PC-3 (cell line): Measurements from ENCODE around the gene RCOR1. TPM values are rescaled to one million over a fixed set of nuclear protein-coding genes. Genes with fewer than 3 reads are reported as not detected.
A peak's percentile ranks its signal among the peaks of the same experiment; 100 is the strongest.

Source experiments
- ATAC-seq: fragments of 200-7000 bp; cut with Tn5 transposase; 2 replicates; pipeline ENCODE4 v1.9.1; 2020; ENCODE audit warnings: mild to moderate bottlenecking, moderate library complexity
- Bru-seq: library from RNA; stranded (reverse); fragments of 400-500 nt; gene quantifications from one replicate; lab custom pipeline; 2021; lab: Mats Ljungman, UMichigan
- BruChase-seq, 2 experiments: library from RNA; stranded (reverse); fragments of 400-500 nt; gene quantifications; one replicate each; lab custom pipeline; 2021; lab: Mats Ljungman, UMichigan
- BruUV-seq: library from RNA; stranded (reverse); fragments of 400-500 nt; replicated peaks from 2 replicates; lab custom pipeline; 2021; lab: Mats Ljungman, UMichigan
- CTCF ChIA-PET: fragments of 300-600 bp; sonication (Branson Sonifier 250); formaldehyde crosslinking; loops from one replicate; lab custom pipeline; 2022; ENCODE audit warnings: antibody characterized with exemption; lab: Charles Lee
- POLR2A ChIA-PET: fragments of 300-600 bp; sonication (Branson Sonifier 250); formaldehyde crosslinking; loops from one replicate; lab custom pipeline; 2022; ENCODE audit warnings: antibody characterized with exemption; ENCODE audit not compliant: unreplicated experiment; lab: Charles Lee
- DNase-seq: peaks from one replicate; pipeline ENCODE4 v3.0.0-alpha.2; 2015
- H2AFZ ChIP-seq: fragments of 300-600 bp; sonication (generic); 2 replicates; pipeline ENCODE4 v1.6.0; 2016; ENCODE audit warnings: antibody characterized with exemption, low read length
- H3F3A ChIP-seq: fragments of 300-600 bp; sonication (generic); one replicate; pipeline ENCODE4 v1.6.0; 2017; ENCODE audit warnings: antibody characterized with exemption, low read length, control low read depth, mild to moderate bottlenecking; ENCODE audit not compliant: unreplicated experiment
- H3K27ac ChIP-seq: fragments of 300-600 bp; sonication (generic); 2 replicates; pipeline ENCODE4 v1.5.1; 2016; ENCODE audit warnings: mild to moderate bottlenecking, low read length
- H3K27me3 ChIP-seq: fragments of 300-600 bp; sonication (generic); 2 replicates; pipeline ENCODE4 v1.6.1; 2016; ENCODE audit warnings: low read length, mixed read lengths
- H3K36me3 ChIP-seq: fragments of 300-600 bp; sonication (generic); 2 replicates; pipeline ENCODE4 v1.6.1; 2016; ENCODE audit warnings: low read depth, mixed run types, low read length, mixed read lengths
- H3K4me1 ChIP-seq: fragments of 300-600 bp; sonication (generic); 2 replicates; pipeline ENCODE4 v1.5.1; 2016; ENCODE audit warnings: low read length; ENCODE audit not compliant: insufficient read depth
- H3K4me2 ChIP-seq: fragments of 300-600 bp; sonication (generic); 2 replicates; pipeline ENCODE4 v1.6.0; 2016; ENCODE audit warnings: low read length
- H3K4me3 ChIP-seq: fragments of 300-600 bp; sonication (generic); 2 replicates; pipeline ENCODE4 v1.5.1; 2016; ENCODE audit warnings: mild to moderate bottlenecking, low read length, mixed read lengths
- H3K79me2 ChIP-seq: fragments of 300-600 bp; sonication (generic); 2 replicates; pipeline ENCODE4 v1.6.1; 2017; ENCODE audit warnings: low read length, mixed read lengths
- H3K9ac ChIP-seq: fragments of 300-600 bp; sonication (generic); 2 replicates; pipeline ENCODE4 v1.6.0; 2016; ENCODE audit warnings: mild to moderate bottlenecking, low read length
- H3K9me2 ChIP-seq: fragments of 300-600 bp; sonication (generic); replicated peaks from 2 replicates; pipeline ENCODE4 v1.6.1; 2016; ENCODE audit warnings: mixed run types, low read length, mixed read lengths
- H3K9me3 ChIP-seq: fragments of 300-600 bp; sonication (generic); 2 replicates; pipeline ENCODE4 v1.6.1; 2016; ENCODE audit warnings: low read length, mixed read lengths
- H4K20me1 ChIP-seq: fragments of 300-600 bp; sonication (generic); 2 replicates; pipeline ENCODE4 v1.6.1; 2016; ENCODE audit warnings: low read length, mixed read lengths
- EZH2 ChIP-seq: fragments of 300-600 bp; sonication (generic); IDR thresholded peaks from one replicate; pipeline ENCODE4 v1.6.1; 2017; ENCODE audit warnings: antibody characterized with exemption, mild to moderate bottlenecking, low read length; ENCODE audit not compliant: unreplicated experiment
- EZH2phosphoT487 ChIP-seq: fragments of 300-600 bp; sonication (generic); IDR thresholded peaks from 2 replicates; pipeline ENCODE4 v1.6.1; 2018; ENCODE audit warnings: mild to moderate bottlenecking, antibody characterized with exemption, low read length, borderline replicate concordance
- intact Hi-C: fragments of 100-400 bp; cut with micrococcal nuclease; formaldehyde crosslinking; loops from 2 replicates; pipeline ENCODE4 v1.9.0; 2023
- long read RNA-seq: library from polyadenylated mRNA; unstranded; transcript quantifications from one replicate; pipeline ENCODE4 v2.0.0, GENCODE V29; 2021; ENCODE audit not compliant: unreplicated experiment
- total RNA-seq: library from RNA; depleted of rRNA; stranded (reverse); fragments of >200 nt; gene quantifications from 2 replicates; pipeline ENCODE4 v1.2.3, GENCODE V29; 2014; rRNA removed
- TF ChIP-seq, protein P1 (sequence below): fragments of 300-600 bp; sonication (generic); conservative IDR thresholded peaks from 2 replicates; pipeline ENCODE4 v1.5.1; 2017; ENCODE audit warnings: antibody characterized with exemption, low read depth, mild to moderate bottlenecking, low read length

The RCOR1 gene
- total RNA-seq (22.2 and 23.4 TPM in 2 replicates), Bru-seq, nascent RNA (percentile 96 among the genes with signal in this experiment), BruChase-seq, experiment 1, labeled RNA remaining after a 6-hour chase (percentile 89 among the genes with signal in this experiment), BruChase-seq, experiment 2, labeled RNA remaining after a 2-hour chase (percentile 89 among the genes with signal in this experiment)
- long read RNA-seq, full-length matches to known transcripts, result 18 of 64 reads
- long read RNA-seq, partial matches to known transcripts, result 12 of 64 reads
- long read RNA-seq, other reads (novel, unspliced or antisense), result 34 of 64 reads

DNA sequence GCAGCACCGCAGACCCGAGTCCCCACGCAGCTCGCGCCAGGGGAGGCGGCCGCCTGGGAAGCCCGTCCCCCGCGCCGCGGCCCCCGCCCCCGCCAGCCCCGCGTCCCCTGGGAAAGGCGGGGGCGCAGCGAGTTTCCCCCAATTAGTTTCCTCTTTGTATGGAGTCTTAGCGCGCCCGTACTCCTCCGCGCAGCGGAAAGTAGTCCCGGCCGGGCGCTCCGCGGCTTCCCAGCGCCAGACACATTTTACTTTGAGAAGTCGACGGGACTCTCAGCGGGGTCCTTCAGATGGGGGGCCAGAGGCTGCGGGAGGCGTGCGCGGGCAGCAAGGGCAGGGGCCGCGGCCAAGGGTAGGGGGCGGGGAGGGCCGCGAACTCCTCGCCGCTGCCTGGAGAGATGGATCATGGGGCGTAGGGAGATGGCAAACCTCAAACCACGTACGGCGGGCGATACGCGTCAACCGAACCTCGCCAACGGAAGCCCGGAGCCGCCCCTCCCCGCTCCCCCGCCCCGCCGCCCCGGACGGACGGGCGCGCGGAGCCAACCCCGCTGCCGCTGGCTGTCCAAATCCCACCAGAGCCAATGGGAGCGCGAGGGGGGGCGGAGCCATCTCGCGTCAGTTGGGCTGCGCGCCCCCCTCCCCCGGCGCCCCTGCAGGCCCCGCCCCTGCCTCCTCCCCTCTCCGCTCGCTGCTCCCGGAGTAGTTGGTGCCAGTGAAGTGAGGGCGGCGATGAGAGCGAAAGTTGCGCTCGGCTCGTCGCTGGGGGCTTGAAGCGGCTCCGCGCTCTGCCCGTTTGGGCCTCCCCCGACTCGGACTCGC is at the start of gene RCOR1:
TSS of gene RCOR1 (plus strand) at position 706 of the 819 bp plus-strand sequence. CDS start 238 bp downstream, outside the sequence.
- ATAC-seq (peak; percentile 76), DNase-seq (peak; percentile 97)
- BruUV-seq, result no TSS peak
- TF ChIP-seq EZH2phosphoT487 (no peak), EZH2 (no peak)
- TF ChIP-seq, protein P1, sequence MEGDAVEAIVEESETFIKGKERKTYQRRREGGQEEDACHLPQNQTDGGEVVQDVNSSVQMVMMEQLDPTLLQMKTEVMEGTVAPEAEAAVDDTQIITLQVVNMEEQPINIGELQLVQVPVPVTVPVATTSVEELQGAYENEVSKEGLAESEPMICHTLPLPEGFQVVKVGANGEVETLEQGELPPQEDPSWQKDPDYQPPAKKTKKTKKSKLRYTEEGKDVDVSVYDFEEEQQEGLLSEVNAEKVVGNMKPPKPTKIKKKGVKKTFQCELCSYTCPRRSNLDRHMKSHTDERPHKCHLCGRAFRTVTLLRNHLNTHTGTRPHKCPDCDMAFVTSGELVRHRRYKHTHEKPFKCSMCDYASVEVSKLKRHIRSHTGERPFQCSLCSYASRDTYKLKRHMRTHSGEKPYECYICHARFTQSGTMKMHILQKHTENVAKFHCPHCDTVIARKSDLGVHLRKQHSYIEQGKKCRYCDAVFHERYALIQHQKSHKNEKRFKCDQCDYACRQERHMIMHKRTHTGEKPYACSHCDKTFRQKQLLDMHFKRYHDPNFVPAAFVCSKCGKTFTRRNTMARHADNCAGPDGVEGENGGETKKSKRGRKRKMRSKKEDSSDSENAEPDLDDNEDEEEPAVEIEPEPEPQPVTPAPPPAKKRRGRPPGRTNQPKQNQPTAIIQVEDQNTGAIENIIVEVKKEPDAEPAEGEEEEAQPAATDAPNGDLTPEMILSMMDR, result no peak
- Histone ChIP-seq H3K27ac (peak within 1 kb of the TSS; percentile 91), H4K20me1 (peaks cover 26% of the 10 kb centered on the region), H3K9ac (peak within 1 kb of the TSS; percentile 93), H3F3A (peaks cover 4% of the 10 kb centered on the region), H3K4me2 (peak within 1 kb of the TSS; percentile 97), H3K9me2 (no peaks in the 10 kb centered on the region), H3K4me1 (peaks cover 21% of the 10 kb centered on the region), H3K9me3 (no peaks in the 10 kb centered on the region), H3K27me3 (no peaks in the 10 kb centered on the region), H3K79me2 (peaks cover 43% of the 10 kb centered on the region), H3K36me3 (0 out of 2 replicates have a peak, but pooled peaks cover 6% of the 10 kb centered on the region), H2AFZ (peak within 1 kb of the TSS; percentile 93), H3K4me3 (peak within 1 kb of the TSS; percentile 94)
- ChIA-PET POLR2A (interaction anchor here (1.4 kb wide), 1 partner anchor 68 kb away, joined by 4 read pairs; no protein-coding TSS in a partner anchor), CTCF (no interaction called here)
- intact Hi-C loops, result loop anchor here (1.0 to 5.0 kb wide), 2 partner anchors 68 to 100 kb away; no protein-coding TSS in a partner anchor

DNA sequence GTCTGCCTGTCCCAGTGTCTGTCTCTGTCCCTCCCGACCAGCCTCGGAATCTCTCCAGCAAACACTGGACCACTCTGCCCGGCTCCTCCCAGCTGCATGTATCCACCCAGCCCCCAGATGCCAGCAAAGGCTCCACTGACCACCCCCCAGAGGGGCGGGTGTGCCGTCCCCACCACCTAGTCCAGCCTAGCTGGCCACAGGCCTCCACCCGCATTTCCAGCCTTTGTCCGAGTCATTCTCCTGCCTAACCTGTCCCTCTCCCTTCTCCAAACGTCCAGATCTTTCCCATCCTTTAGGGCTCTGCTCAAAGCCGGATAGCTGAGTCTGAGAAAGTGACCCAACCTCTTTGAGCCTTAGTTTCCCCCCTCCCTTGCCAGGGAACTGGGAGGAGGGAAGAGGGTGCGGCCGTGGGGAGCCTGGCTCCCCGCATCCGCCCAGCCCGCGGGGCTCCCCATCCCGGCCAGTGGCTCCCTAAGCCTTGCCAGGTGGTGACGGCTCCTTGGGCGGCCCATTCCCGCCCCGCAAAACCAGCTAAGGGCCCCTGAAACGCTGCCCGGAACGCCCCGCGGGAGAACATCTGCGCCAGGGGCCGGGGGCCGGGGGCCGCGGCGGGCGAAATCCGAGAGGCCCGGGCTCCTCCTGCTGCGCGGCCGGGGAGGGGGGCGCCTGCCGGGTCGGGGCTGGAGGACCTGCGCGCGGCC is 48.3 kb upstream of the RCOR1 start:
- intact Hi-C loops, result no loop called here
- H2AFZ ChIP-seq, result peak overlapping the region; percentile 81
- H3K79me2 ChIP-seq, result no peaks in the 10 kb centered on the region
- ChIA-PET CTCF (no interaction called here), POLR2A (interaction anchor here (0.5 kb wide), 1 partner anchor 20 kb away, joined by 5 read pairs; no protein-coding TSS in a partner anchor)
- H3K9me3 ChIP-seq, result no peaks in the 10 kb centered on the region
- DNase-seq (peak; percentile 41), ATAC-seq (peak; percentile 44)
- no peak overlapping the region for H3K27ac ChIP-seq
- TF ChIP-seq EZH2 (no peak), EZH2phosphoT487 (no peak)
- TF ChIP-seq, protein P1, result no peak
- H3K9ac ChIP-seq, result no peak overlapping the region
- peaks cover 6% of the 10 kb centered on the region for H3K4me1 ChIP-seq
- no peaks in the 10 kb centered on the region for H4K20me1 ChIP-seq
- BruUV-seq, result no TSS peak
- H3K27me3 ChIP-seq, result no peaks in the 10 kb centered on the region
- H3K4me3 ChIP-seq, result peak overlapping the region; percentile 48; the same call in 1 of the 2 replicates
- H3K36me3 ChIP-seq, result no peaks in the 10 kb centered on the region
- H3K9me2 ChIP-seq, result no peaks in the 10 kb centered on the region
- peaks cover 5% of the 10 kb centered on the region for H3F3A ChIP-seq
- H3K4me2 ChIP-seq, result peak overlapping the region; percentile 72
